OCI-LY3 (cell line): ENCODE results near the gene OLA1.

Experiments used
- CTCF ChIP-seq: fragments of 200-600, 300-600 bp; sonication (generic); IDR thresholded peaks from 2 replicates; pipeline ENCODE4 v1.5.1; 2014; ENCODE audit warnings: antibody characterized with exemption, low read length, low read depth
- EZH2phosphoT487 ChIP-seq: fragments of 200-600 bp; shearing (Covaris generic); IDR thresholded peaks from 2 replicates; pipeline ENCODE4 v1.6.1; 2018; ENCODE audit warnings: antibody characterized with exemption, mixed run types, low read depth

DNA sequence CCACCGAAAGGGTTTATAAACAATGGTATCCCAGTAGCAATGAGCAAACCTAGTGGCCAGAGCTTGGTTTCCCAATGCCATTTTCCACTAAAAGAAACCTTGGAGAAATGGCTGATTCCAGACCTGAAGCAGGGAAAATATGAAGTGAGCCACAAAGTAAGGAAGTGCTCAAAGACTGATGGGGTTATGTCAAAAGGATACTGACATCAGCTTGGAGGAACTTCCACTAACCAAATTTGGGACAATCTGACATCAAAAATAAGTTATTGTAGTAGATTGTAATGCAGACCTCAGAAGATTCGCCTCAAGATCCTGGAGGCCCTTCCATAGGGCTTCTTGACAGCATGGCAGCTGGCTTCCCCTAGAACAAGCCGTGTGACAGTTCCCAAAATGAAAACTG, 203.8 kb downstream of the OLA1 start:
- no peak for TF ChIP-seq CTCF
- no peak for TF ChIP-seq EZH2phosphoT487
